ENCODE results near the gene CACNA1C.

DNA sequence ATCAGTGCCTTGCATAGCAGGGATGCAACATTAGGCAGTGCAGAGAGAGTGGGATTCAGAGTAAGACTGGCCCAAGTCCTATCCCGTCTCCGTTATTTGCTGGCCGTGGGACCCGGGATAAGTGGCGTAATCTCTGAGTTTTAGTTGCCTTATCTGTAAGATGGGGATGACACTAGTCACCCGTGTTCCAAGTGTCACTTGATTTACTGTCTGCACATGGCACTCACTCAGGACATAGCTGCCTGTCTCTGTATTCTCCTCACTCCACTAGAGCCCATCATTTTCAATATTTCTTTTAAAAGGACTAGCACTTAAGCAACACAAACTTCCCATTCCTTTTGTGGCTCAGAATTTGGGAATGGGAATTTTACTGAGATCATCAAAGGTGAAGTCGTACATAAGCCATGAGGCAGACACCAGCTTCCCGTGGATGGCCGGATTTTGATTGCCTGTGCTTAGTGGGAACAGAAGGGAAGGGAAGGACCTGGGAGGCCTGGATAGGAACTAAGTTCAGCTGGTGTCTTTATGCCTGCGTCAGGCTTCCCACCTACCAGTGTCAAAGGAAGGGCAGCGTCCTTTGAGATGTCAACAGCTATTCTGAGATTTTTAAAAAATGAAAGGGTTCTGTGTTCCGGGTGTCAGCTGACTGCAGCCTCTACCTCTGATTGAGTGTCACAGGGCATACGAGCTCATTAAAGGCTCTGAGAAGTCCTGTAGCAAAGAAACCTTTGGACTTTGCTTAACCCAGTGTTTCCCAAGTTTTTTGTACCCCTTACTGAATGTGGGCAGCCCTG is 361.4 kb downstream of the CACNA1C start:
- TF ChIP-seq, protein P1, sequence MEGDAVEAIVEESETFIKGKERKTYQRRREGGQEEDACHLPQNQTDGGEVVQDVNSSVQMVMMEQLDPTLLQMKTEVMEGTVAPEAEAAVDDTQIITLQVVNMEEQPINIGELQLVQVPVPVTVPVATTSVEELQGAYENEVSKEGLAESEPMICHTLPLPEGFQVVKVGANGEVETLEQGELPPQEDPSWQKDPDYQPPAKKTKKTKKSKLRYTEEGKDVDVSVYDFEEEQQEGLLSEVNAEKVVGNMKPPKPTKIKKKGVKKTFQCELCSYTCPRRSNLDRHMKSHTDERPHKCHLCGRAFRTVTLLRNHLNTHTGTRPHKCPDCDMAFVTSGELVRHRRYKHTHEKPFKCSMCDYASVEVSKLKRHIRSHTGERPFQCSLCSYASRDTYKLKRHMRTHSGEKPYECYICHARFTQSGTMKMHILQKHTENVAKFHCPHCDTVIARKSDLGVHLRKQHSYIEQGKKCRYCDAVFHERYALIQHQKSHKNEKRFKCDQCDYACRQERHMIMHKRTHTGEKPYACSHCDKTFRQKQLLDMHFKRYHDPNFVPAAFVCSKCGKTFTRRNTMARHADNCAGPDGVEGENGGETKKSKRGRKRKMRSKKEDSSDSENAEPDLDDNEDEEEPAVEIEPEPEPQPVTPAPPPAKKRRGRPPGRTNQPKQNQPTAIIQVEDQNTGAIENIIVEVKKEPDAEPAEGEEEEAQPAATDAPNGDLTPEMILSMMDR (conservative IDR thresholded peaks at IDR 0.05; ENCODE audit: low read length): no peak
- TF ChIP-seq EZH2phosphoT487 (IDR thresholded peaks at IDR 0.05; ENCODE audit: borderline replicate concordance, low read depth, low read length): no peak
